ENCODE measurements around the gene TFDP1.

- TF ChIP-seq CTCF (IDR thresholded peaks at IDR 0.05; ENCODE audit: low read depth, low read length) (no peak), MYC (IDR thresholded peaks at IDR 0.05; ENCODE audit: low read depth, low read length) (no peak), POLR2A (IDR thresholded peaks at IDR 0.05; ENCODE audit: extremely low read depth, insufficient read length) (no peak), MAX (IDR thresholded peaks at IDR 0.05; ENCODE audit: low read depth, low read length) (no peak)
Measured at GRCh38 chr13:113564331-113565023, 20.1 kb upstream of the TFDP1 start.

All from NB4 (cell line).